ENCODE measurements around the gene KATNAL1.

The KATNAL1 gene

GRCh38 chr13:30194906-30195305 lies 112.4 kb downstream of the KATNAL1 start:
- no peak for TF ChIP-seq CTCF (IDR thresholded peaks at IDR 0.05; ENCODE audit: low read depth, low read length)
- H3K9me3 ChIP-seq (ENCODE audit: severe bottlenecking): no peaks in the 10 kb centered on the region
- no peaks in the 10 kb centered on the region for H3K36me3 ChIP-seq
- no peak overlapping the region for H3K4me3 ChIP-seq (ENCODE audit: low read depth, low read length)
- H3K27ac ChIP-seq: no peak overlapping the region
- no peaks in the 10 kb centered on the region for H3K27me3 ChIP-seq (ENCODE audit: insufficient read depth, low read depth, severe bottlenecking)
- no peak for DNase-seq

GRCh38 chr13:30193279-30194234 lies 113.8 kb downstream of the KATNAL1 start:
- no peak for TF ChIP-seq CTCF (IDR thresholded peaks at IDR 0.05; ENCODE audit: low read depth, low read length)
- no peak overlapping the region for H3K4me3 ChIP-seq (ENCODE audit: low read depth, low read length)
- H3K27me3 ChIP-seq (ENCODE audit: insufficient read depth, low read depth, severe bottlenecking): no peaks in the 10 kb centered on the region
- no peak for DNase-seq
- H3K36me3 ChIP-seq: no peaks in the 10 kb centered on the region
- H3K9me3 ChIP-seq (ENCODE audit: severe bottlenecking): no peaks in the 10 kb centered on the region
- no peak overlapping the region for H3K27ac ChIP-seq

GRCh38 chr13:30192320-30193093 lies 114.8 kb downstream of the KATNAL1 start:
- TF ChIP-seq CTCF (IDR thresholded peaks at IDR 0.05; ENCODE audit: low read depth, low read length): no peak
- H3K36me3 ChIP-seq: no peaks in the 10 kb centered on the region
- no peak for DNase-seq
- no peak overlapping the region for H3K27ac ChIP-seq
- no peaks in the 10 kb centered on the region for H3K9me3 ChIP-seq (ENCODE audit: severe bottlenecking)
- no peak overlapping the region for H3K4me3 ChIP-seq (ENCODE audit: low read depth, low read length)
- H3K27me3 ChIP-seq (ENCODE audit: insufficient read depth, low read depth, severe bottlenecking): no peaks in the 10 kb centered on the region

- H3K9me3 ChIP-seq (ENCODE audit: severe bottlenecking): no peaks in the 10 kb centered on the region
- H3K27ac ChIP-seq: no peak overlapping the region
- H3K27me3 ChIP-seq (ENCODE audit: insufficient read depth, low read depth, severe bottlenecking): no peaks in the 10 kb centered on the region
- no peak overlapping the region for H3K4me3 ChIP-seq (ENCODE audit: low read depth, low read length)
- DNase-seq: no peak
- no peak for TF ChIP-seq CTCF (IDR thresholded peaks at IDR 0.05; ENCODE audit: low read depth, low read length)
- no peaks in the 10 kb centered on the region for H3K36me3 ChIP-seq
These were observed 115.8 kb downstream of the KATNAL1 start for GRCh38 chr13:30191491-30192100.

- Histone ChIP-seq H3K4me3 (ENCODE audit: low read depth, low read length) (no peak overlapping the region), H3K36me3 (no peaks in the 10 kb centered on the region), H3K27ac (no peak overlapping the region), H3K27me3 (ENCODE audit: insufficient read depth, low read depth, severe bottlenecking) (no peaks in the 10 kb centered on the region), H3K9me3 (ENCODE audit: severe bottlenecking) (no peaks in the 10 kb centered on the region)
- no peak for TF ChIP-seq CTCF (IDR thresholded peaks at IDR 0.05; ENCODE audit: low read depth, low read length)
- DNase-seq: no peak
These were observed 120.5 kb downstream of the KATNAL1 start for GRCh38 chr13:30186634-30187415.
